ENCODE data around the gene CTNNA1.

The CTNNA1 gene

DNA sequence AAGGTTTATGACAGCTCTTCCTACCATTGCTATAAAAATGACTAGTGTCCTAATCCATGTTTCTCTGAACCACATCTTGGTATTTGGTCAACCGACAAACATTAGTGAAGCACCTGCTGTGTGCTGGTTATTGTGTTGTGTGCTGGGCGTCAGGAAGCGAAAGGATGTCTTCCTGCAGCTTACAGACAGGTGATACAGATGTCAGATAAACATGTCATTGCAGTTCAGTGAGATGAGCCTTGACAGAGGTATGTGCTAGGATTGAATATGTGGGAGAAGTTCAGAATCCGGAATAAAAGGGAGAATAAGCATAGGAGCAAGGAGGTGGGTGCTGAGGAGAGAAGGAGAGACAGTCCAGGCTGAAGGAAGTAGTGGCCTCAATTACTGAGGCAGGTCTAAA is 20.3 kb upstream of the CTNNA1 start:
- TF ChIP-seq, protein P1, sequence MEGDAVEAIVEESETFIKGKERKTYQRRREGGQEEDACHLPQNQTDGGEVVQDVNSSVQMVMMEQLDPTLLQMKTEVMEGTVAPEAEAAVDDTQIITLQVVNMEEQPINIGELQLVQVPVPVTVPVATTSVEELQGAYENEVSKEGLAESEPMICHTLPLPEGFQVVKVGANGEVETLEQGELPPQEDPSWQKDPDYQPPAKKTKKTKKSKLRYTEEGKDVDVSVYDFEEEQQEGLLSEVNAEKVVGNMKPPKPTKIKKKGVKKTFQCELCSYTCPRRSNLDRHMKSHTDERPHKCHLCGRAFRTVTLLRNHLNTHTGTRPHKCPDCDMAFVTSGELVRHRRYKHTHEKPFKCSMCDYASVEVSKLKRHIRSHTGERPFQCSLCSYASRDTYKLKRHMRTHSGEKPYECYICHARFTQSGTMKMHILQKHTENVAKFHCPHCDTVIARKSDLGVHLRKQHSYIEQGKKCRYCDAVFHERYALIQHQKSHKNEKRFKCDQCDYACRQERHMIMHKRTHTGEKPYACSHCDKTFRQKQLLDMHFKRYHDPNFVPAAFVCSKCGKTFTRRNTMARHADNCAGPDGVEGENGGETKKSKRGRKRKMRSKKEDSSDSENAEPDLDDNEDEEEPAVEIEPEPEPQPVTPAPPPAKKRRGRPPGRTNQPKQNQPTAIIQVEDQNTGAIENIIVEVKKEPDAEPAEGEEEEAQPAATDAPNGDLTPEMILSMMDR (IDR thresholded peaks at IDR 0.05; ENCODE audit: borderline replicate concordance, control extremely low read depth, extremely low read depth, insufficient read depth, missing control alignments), result no peak
- no peak for DNase-seq (ENCODE audit: low spot score)
- in situ Hi-C loops (cut with MboI; ENCODE audit: low sequenced_read_pairs, unreplicated experiment), result no loop called here

DNA sequence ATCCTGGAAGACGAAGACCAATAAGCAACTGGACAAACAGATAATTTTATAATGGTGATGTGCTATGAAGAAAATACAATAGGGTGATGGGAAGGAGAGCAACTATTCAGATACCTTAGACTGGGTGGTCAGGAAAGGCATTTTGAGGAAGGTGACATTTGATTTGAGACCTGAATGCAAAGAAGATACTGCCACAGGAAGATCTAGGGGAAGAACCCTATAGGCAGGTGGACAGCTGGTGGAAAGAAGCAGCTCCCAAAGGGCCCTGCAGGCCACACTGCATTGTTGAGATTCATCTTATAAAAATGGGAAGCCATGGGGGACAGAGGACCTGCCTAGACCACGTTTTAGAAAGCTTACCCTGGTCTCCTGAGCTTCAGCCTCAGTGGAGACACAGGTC is 19.7 kb upstream of the CTNNA1 start:
- in situ Hi-C loops (cut with MboI; ENCODE audit: low sequenced_read_pairs, unreplicated experiment), result no loop called here
- TF ChIP-seq, protein P1 (IDR thresholded peaks at IDR 0.05; ENCODE audit: borderline replicate concordance, control extremely low read depth, extremely low read depth, insufficient read depth, missing control alignments), result no peak
- DNase-seq (ENCODE audit: low spot score), result no peak

DNA sequence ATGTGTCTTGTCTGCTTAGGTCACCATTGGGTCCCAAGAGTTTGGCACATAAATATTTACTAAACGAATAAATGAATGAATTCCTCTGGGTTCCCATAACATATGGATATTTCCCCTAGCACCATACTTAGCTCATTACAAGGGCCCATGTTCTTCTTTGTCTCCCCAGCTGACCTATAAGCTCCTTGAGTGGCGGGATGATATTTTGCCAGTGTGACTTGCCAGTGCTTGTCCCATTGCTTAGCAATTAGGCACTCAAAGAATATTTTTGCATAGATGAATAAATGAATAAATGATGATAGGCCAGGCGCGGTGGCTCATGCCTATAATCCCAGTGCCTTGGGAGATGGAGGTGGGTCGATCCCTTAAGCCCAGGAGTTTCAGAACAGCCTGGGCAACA is 16.9 kb upstream of the CTNNA1 start:
- DNase-seq (ENCODE audit: low spot score), result no peak
- TF ChIP-seq, protein P1 (IDR thresholded peaks at IDR 0.05; ENCODE audit: borderline replicate concordance, control extremely low read depth, extremely low read depth, insufficient read depth, missing control alignments), result no peak
- in situ Hi-C loops (cut with MboI; ENCODE audit: low sequenced_read_pairs, unreplicated experiment), result no loop called here

DNA sequence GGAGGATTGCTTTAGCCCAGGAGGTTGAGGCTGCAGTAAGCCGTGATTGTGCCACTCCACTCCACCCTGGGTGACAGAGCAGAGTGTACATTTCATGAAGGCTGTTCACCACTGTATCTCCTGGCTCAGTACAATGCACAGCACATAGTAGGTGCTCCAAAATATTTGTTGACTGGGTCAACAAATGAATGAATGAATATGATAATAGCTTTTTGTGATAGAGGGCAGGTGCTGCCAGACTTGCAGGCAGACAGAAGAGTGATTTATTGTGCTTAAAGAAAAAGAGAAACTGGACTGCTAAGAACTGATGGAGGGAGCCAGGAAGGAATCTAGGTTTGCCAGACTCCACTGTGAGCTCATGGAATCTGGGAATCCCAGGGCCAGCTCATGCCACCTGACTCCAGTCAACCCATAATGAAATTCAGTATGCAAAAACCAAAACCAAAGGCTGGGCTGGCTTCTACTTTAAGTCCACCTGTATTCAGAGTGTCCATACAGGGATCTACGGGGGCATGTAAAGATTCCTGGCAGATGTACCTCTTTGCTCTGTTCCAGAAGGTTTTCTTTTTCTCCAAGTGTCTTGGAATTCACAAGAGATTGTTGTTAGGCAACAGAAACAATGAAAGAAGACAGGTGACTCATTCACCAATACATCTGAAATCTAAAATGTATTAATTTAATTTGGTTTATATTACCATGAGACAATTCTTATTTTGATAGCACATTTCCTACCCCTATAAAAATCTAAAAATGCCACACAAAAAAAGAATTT is 15.5 kb upstream of the CTNNA1 start:
- TF ChIP-seq, protein P1 (IDR thresholded peaks at IDR 0.05; ENCODE audit: borderline replicate concordance, control extremely low read depth, extremely low read depth, insufficient read depth, missing control alignments), result no peak
- DNase-seq (ENCODE audit: low spot score), result no peak
- in situ Hi-C loops (cut with MboI; ENCODE audit: low sequenced_read_pairs, unreplicated experiment), result no loop called here

DNA sequence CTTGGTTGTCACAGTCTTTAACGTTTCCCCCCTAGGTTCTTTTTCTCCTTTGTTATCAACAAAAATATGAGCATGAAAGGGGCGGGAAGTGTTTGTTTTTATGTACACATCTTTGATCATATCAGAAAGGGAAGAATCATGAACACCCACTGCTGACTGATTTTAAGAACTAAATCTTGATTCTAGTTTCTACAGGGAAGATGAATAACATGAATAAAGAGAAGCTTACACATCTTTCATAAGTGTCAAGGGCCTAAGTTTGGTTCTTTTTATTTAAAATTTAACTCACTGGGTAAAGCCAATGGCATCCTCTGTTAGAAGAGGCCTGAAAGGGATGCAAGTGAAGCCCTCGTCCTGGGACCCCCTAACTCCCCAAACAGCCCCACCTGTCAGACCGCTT is 14.8 kb upstream of the CTNNA1 start:
- in situ Hi-C loops (cut with MboI; ENCODE audit: low sequenced_read_pairs, unreplicated experiment), result no loop called here
- DNase-seq (ENCODE audit: low spot score), result no peak
- TF ChIP-seq, protein P1 (IDR thresholded peaks at IDR 0.05; ENCODE audit: borderline replicate concordance, control extremely low read depth, extremely low read depth, insufficient read depth, missing control alignments), result no peak

DNA sequence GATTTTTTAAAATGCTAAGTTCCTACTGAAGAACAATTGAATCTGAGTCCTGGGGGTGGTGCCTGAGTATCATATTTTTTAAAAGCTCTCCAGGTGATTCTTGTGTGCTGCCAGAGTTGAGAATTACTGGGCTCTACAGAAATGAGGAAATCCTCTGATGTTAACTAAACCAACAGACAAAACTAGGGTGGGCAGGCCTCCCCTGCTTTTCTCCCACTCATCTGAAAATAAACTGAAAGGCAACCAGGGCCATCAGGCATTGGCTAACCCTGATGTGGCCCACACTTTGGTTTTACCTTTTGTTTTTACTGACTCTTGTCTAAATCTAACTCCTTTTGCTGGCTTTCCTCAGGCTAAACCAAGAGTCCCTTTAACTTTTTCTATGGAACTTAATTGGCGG is 13.3 kb upstream of the CTNNA1 start:
- TF ChIP-seq, protein P1 (IDR thresholded peaks at IDR 0.05; ENCODE audit: borderline replicate concordance, control extremely low read depth, extremely low read depth, insufficient read depth, missing control alignments), result no peak
- in situ Hi-C loops (cut with MboI; ENCODE audit: low sequenced_read_pairs, unreplicated experiment), result no loop called here
- DNase-seq (ENCODE audit: low spot score), result no peak

All from GM13976 (cell line).